Measurements from ENCODE around the gene A4GALT.
"Not testable (repeated sequence)": the region's sequence is repeated elsewhere in the genome, so short reads cannot be mapped to it uniquely, and the experiment has no call there.

The A4GALT gene

DNA sequence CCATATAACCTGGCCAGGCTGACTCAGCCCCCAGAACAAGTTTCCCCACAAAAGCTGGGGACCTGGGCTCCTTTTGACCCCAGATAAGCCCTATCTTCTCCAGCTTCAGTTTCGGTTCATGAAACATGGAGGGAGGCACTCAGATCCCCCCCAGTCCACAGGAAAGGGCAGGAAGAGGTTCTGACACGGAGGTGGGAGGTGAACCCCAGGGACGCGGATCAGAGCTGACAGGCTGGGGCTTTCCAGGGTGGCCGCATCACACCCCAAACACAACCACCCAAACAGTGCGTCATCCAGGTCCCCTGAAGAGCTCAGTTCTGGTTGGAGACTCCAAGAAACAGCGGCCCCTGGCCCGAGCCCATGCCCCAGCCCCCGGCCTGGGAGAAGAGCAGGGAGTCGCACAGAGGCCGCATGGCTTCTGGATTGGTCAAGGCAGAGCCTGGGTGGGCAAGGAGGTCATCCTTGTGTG lies 44.3 kb upstream of the A4GALT start:
- peak; percentile 68 for DNase-seq (ENCODE audit: low spot score)
- TF ChIP-seq, protein P1, sequence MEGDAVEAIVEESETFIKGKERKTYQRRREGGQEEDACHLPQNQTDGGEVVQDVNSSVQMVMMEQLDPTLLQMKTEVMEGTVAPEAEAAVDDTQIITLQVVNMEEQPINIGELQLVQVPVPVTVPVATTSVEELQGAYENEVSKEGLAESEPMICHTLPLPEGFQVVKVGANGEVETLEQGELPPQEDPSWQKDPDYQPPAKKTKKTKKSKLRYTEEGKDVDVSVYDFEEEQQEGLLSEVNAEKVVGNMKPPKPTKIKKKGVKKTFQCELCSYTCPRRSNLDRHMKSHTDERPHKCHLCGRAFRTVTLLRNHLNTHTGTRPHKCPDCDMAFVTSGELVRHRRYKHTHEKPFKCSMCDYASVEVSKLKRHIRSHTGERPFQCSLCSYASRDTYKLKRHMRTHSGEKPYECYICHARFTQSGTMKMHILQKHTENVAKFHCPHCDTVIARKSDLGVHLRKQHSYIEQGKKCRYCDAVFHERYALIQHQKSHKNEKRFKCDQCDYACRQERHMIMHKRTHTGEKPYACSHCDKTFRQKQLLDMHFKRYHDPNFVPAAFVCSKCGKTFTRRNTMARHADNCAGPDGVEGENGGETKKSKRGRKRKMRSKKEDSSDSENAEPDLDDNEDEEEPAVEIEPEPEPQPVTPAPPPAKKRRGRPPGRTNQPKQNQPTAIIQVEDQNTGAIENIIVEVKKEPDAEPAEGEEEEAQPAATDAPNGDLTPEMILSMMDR (IDR thresholded peaks at IDR 0.05; ENCODE audit: extremely low read depth, missing control alignments) = no peak

- DNase-seq (ENCODE audit: low spot score) = peak; percentile 6
- TF ChIP-seq, protein P1 (IDR thresholded peaks at IDR 0.05; ENCODE audit: extremely low read depth, missing control alignments) = no peak
These were observed 43.4 kb upstream of the A4GALT start for GRCh38 chr22:42763965-42764480.

- no peak for DNase-seq (ENCODE audit: low spot score)
- TF ChIP-seq, protein P1 (IDR thresholded peaks at IDR 0.05; ENCODE audit: extremely low read depth, missing control alignments) = no peak
These were observed 40.3 kb upstream of the A4GALT start for GRCh38 chr22:42760806-42761565.

- TF ChIP-seq, protein P1 (IDR thresholded peaks at IDR 0.05; ENCODE audit: extremely low read depth, missing control alignments) = no peak
- DNase-seq (ENCODE audit: low spot score) = no peak
These were observed 38.4 kb upstream of the A4GALT start for GRCh38 chr22:42758931-42759629.

DNA sequence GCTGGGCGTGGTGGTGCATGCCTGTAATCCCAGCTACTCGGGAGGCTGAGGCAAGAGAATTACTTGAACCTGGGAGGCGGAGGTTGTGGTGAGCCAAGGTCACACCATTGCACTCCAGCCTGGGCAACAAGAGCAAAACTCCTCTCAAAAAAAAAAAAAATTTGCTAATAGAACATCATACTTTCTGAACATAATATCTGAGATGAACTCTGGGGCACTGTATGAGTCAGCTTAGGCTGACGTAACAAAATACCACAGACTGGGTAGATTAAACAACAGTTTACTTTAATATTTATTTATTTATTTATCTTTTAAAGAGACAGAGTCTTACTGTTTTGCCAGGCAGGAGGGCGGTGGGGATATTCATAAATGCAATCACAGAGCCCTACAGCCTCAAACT lies 34.9 kb upstream of the A4GALT start:
- not testable (repeated sequence) for DNase-seq (ENCODE audit: low spot score)

GRCh38 chr22:42755121-42755520 lies 34.5 kb upstream of the A4GALT start:
- DNase-seq (ENCODE audit: low spot score) = not testable (repeated sequence)

GRCh38 chr22:42754658-42755057 lies 34.0 kb upstream of the A4GALT start:
- DNase-seq (ENCODE audit: low spot score) = no peak
- TF ChIP-seq, protein P1 (IDR thresholded peaks at IDR 0.05; ENCODE audit: extremely low read depth, missing control alignments) = no peak

GRCh38 chr22:42752912-42753311 lies 32.2 kb upstream of the A4GALT start:
- DNase-seq (ENCODE audit: low spot score) = peak; percentile 77
- TF ChIP-seq, protein P1 (IDR thresholded peaks at IDR 0.05; ENCODE audit: extremely low read depth, missing control alignments) = no peak

Data from GM20000 (cell line).